HCT116 (cell line): ENCODE measurements around the gene STING1.
"Not testable (repeated sequence)": the region's sequence is repeated elsewhere in the genome, so short reads cannot be mapped to it uniquely, and the experiment has no call there.

Experiments
- CEBPB ChIP-seq: IDR thresholded peaks from 2 replicates; pipeline ENCODE4 v1.6.1; 2012; ENCODE audit warnings: low read depth
- ELF1 ChIP-seq: IDR thresholded peaks from 2 replicates; pipeline ENCODE4 v1.6.1; 2012; ENCODE audit warnings: low read depth, borderline replicate concordance
- EZH2 ChIP-seq: fragments of 200-600 bp; sonication (generic); IDR thresholded peaks from 2 replicates; pipeline ENCODE4 v1.6.1; 2017; ENCODE audit warnings: antibody characterized with exemption, mixed run types
- POLR2A ChIP-seq: IDR thresholded peaks from 2 replicates; pipeline ENCODE4 v1.7.0; 2011; ENCODE audit warnings: borderline replicate concordance; ENCODE audit not compliant: insufficient read depth, insufficient read length; ENCODE audit errors: extremely low read depth
- POLR2AphosphoS5 ChIP-seq: IDR thresholded peaks from 2 replicates; pipeline ENCODE4 v1.6.1; 2011; ENCODE audit warnings: mild to moderate bottlenecking, low read depth, low read length, moderate library complexity
- RAD21 ChIP-seq: IDR thresholded peaks from 2 replicates; pipeline ENCODE4 v1.6.1; 2012; ENCODE audit warnings: low read depth, mild to moderate bottlenecking
- SIN3A ChIP-seq: IDR thresholded peaks from 2 replicates; pipeline ENCODE4 v1.6.1; 2012; ENCODE audit warnings: low read depth
- SP1 ChIP-seq: IDR thresholded peaks from 2 replicates; pipeline ENCODE4 v1.6.1; 2012; ENCODE audit warnings: low read depth
- SRF ChIP-seq: IDR thresholded peaks from 2 replicates; pipeline ENCODE4 v1.6.1; 2012; ENCODE audit warnings: low read depth
- TCF7L2 ChIP-seq: IDR thresholded peaks from 2 replicates; pipeline ENCODE4 v1.7.0; 2011; ENCODE audit warnings: borderline replicate concordance, inconsistent platforms; ENCODE audit not compliant: insufficient read depth, insufficient read length; ENCODE audit errors: extremely low read depth
- YY1 ChIP-seq: IDR thresholded peaks from 2 replicates; pipeline ENCODE4 v1.6.1; 2011; ENCODE audit warnings: low read length, low read depth, moderate library complexity, mild to moderate bottlenecking; ENCODE audit not compliant: insufficient replicate concordance; ENCODE audit errors: extremely low read depth
- ZNF274 ChIP-seq: fragments of 200-500 bp; sonication (Bioruptor generic); IDR thresholded peaks from 2 replicates; pipeline ENCODE4 v1.6.1; 2014; ENCODE audit warnings: mild to moderate bottlenecking, low read depth, low read length, inconsistent platforms
- TF ChIP-seq, protein P1 (sequence below), 3 experiments: fragments of 200-600 bp in 1 of 3; sonication (generic) in 1 of 3; IDR thresholded peaks in 2 of 3; conservative IDR thresholded peaks in 1 of 3; 2 replicates each; pipeline ENCODE4 v1.5.1; 2012 to 2017; ENCODE audit warnings: low read depth in 2 of 3, low read length in 2 of 3, antibody characterized with exemption in 1 of 3, borderline replicate concordance in 1 of 3, control low read depth in 1 of 3, mild to moderate bottlenecking in 1 of 3, mixed read lengths in 1 of 3, mixed run types in 1 of 3, moderate library complexity in 1 of 3; ENCODE audit not compliant: insufficient read depth in 1 of 3
- TF ChIP-seq, protein P2 (sequence below): IDR thresholded peaks from 2 replicates; pipeline ENCODE4 v1.6.1; 2012

- not testable (repeated sequence) for TF ChIP-seq CEBPB, POLR2A, TCF7L2, YY1, SP1, RAD21, SRF, ELF1, POLR2AphosphoS5, ZNF274, EZH2, SIN3A
- TF ChIP-seq, protein P1, sequence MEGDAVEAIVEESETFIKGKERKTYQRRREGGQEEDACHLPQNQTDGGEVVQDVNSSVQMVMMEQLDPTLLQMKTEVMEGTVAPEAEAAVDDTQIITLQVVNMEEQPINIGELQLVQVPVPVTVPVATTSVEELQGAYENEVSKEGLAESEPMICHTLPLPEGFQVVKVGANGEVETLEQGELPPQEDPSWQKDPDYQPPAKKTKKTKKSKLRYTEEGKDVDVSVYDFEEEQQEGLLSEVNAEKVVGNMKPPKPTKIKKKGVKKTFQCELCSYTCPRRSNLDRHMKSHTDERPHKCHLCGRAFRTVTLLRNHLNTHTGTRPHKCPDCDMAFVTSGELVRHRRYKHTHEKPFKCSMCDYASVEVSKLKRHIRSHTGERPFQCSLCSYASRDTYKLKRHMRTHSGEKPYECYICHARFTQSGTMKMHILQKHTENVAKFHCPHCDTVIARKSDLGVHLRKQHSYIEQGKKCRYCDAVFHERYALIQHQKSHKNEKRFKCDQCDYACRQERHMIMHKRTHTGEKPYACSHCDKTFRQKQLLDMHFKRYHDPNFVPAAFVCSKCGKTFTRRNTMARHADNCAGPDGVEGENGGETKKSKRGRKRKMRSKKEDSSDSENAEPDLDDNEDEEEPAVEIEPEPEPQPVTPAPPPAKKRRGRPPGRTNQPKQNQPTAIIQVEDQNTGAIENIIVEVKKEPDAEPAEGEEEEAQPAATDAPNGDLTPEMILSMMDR (IDR thresholded peaks at IDR 0.05 in 2 of 3, conservative IDR thresholded peaks at IDR 0.05 in 1 of 3; ENCODE audit: borderline replicate concordance in 1 of 3, insufficient read depth in 1 of 3, low read depth in 2 of 3, low read length in 2 of 3) = not testable (repeated sequence)
- TF ChIP-seq, protein P2, sequence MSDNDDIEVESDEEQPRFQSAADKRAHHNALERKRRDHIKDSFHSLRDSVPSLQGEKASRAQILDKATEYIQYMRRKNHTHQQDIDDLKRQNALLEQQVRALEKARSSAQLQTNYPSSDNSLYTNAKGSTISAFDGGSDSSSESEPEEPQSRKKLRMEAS = not testable (repeated sequence)
Measured at GRCh38 chr5:139504722-139505121, 22.2 kb upstream of the STING1 start.
